GM04504 (cell line): ENCODE measurements around the gene VEPH1.

Experiments
- DNase-seq: peaks from one replicate; pipeline ENCODE4 v3.0.0-alpha.2; 2012; ENCODE audit warnings: low read depth

The VEPH1 gene

DNA sequence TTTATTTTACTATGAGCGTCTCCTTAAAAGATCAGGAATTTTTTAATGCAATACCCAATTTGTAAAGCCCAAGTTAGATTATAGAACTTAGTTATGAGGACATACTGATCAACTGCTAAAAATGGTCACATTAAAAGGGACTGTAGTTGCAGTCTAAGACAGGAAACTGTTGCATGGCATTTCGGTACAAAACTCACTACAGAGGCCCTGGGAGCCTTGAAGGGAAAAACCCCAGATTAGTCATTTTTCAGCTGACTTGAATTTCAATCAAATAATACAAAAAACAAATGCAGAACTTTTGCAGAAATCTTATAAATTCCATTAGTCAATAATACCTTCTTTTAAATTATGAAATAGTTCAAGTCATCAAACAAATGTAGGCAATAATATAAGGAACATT lies 73.5 kb downstream of the VEPH1 start:
- DNase-seq: no peak

DNA sequence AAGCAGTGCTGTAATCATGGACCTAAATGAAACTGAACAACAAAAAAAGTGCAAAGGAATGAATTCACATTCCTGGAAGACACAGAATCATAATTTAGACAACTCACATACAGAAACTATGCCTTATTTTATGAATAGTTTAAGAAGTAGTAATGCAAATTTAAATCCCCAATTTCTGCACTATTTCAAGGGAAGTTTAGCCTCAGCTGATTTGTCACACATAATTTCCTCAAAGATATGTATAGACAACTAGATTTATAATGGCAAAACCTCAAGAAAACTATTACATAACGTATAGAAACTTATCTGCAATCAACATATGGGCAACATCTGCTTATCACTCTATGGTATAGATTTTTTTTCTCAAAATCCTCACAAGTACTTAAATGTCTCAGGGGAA lies 74.4 kb downstream of the VEPH1 start:
- DNase-seq: no peak

DNA sequence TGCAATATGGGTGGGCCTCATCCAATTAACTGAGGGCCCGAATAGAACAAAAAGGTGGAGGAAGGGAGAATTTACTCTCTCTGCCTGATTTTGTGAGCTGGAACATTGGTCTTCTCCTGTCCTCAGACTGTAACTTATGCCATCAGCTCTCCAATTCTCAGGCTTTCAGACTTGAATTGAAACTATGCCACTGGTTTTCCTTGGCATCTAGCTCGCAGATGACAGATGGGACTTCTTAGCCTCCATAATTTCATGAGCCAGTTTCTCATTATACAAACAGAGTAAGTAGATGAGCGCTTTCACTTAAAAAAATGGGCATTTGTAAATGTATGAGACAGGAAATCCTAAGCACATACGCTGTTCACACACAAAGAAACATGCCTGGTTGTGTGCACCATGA lies 75.3 kb downstream of the VEPH1 start:
- no peak for DNase-seq

GRCh38 chr3:157423337-157423736 lies 79.9 kb downstream of the VEPH1 start:
- no peak for DNase-seq

GRCh38 chr3:157420606-157421130 lies 82.5 kb downstream of the VEPH1 start:
- DNase-seq: no peak

GRCh38 chr3:157418104-157418503 lies 85.1 kb downstream of the VEPH1 start:
- no peak for DNase-seq

DNA sequence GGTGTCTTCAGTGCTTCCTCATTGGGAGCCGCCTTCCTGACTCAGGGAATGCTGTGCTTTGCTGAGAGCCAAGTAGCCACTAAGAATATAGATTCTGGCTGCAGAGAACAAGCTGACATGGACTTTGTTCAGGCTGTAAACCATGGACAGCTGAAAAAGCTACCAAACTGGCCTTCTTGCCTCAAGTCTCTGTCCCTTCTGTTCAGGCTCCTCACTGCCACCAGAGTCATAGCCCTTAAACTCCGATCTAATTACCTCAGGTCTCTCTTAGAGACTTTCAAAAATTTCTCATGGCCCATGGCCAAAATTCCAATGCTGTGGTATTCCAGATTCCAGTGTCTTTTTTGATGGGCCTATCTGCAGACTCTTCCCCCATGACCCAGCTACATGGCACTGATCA lies 86.0 kb downstream of the VEPH1 start:
- no peak for DNase-seq

GRCh38 chr3:157416347-157417087 lies 86.7 kb downstream of the VEPH1 start:
- DNase-seq: no peak

GRCh38 chr3:157414861-157415260 lies 88.4 kb downstream of the VEPH1 start:
- DNase-seq: no peak

GRCh38 chr3:157412323-157412855 lies 90.8 kb downstream of the VEPH1 start:
- DNase-seq: no peak

GRCh38 chr3:157410945-157411344 lies 92.3 kb downstream of the VEPH1 start:
- DNase-seq: no peak

DNA sequence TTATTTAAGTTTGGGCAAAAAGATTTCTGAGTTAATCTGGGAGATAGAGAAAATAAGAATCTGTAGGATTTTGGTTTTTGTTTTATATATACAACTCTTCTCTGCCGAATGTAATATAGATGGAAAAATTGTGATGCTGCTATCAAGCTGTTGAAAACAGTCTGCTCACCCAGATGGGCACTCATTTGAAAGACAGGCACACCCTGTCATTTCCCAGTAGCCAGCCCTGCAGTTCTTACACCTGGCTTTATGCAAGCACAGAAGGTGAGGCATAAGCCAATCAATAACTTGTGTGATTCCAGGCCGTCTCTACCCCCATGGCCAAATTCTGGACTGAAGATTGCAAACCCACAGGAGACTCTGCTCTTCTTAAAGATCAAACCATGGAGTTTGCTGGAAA lies 93.7 kb downstream of the VEPH1 start:
- DNase-seq: no peak

- DNase-seq: no peak
Measured at GRCh38 chr3:157408499-157409149, 94.6 kb downstream of the VEPH1 start.

- DNase-seq: no peak
Measured at GRCh38 chr3:157407769-157408168, 95.4 kb downstream of the VEPH1 start.

DNA sequence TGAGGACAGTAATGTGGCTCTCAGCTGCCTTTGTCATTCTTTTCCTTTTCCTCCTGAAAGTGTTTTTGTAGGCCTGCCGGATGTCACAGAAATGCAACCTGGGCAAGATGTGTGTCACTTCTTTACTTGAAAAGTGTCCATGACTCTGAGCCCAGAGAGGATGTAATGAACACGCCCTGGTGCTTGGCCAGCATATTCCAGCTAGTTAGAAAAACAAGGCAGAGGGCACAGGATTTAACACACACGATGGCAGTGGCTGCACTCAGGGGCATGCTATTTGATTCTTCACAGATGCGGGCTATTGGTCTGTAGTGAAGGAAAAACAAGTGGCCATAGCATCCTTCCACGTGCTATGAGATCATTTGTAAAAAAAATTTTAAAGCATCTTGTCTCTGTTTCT lies 96.8 kb downstream of the VEPH1 start:
- DNase-seq: no peak

GRCh38 chr3:157405457-157405856 lies 97.8 kb downstream of the VEPH1 start:
- DNase-seq: no peak

DNA sequence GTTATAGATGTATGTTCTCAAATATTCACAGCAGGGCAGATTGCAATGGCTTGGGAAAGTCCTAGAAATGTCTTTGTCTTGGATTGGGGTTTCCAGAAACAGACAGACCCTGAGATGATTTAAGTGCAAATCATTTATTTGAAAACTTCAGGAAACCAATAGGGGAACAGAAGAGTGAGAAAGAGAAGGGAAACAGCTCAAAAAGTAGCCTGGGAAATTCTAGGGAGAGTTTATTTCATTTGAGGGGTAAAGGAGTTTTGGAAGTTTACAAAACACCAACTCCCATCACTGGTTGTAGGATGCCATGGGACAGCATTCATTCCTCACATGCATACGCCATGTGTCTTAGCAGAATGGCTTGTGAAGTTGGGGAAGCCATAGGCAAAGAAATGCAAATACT lies 98.8 kb downstream of the VEPH1 start:
- DNase-seq: no peak

- DNase-seq: no peak
Measured at GRCh38 chr3:157398598-157398997, 104.6 kb downstream of the VEPH1 start.

- no peak for DNase-seq
Measured at GRCh38 chr3:157394411-157394810, 108.8 kb downstream of the VEPH1 start.

DNA sequence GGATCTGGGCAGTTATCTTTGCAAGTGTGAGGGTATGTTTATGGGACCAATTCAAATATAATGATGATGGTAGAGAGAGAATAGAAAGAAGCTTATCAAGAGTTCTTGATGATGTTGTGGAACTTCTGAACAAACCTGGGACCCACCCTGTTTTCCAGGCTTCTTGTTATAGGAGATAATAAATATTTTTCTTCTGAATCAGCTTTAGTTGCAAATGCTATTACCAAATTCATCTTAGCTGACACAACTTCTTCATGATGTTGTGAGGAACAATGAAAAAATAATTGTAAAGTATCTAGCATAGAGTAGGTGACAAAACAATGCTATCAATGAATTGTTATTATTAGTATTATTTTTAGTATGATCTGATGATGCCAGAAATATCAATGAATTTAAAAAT lies 110.1 kb downstream of the VEPH1 start:
- DNase-seq: no peak

DNA sequence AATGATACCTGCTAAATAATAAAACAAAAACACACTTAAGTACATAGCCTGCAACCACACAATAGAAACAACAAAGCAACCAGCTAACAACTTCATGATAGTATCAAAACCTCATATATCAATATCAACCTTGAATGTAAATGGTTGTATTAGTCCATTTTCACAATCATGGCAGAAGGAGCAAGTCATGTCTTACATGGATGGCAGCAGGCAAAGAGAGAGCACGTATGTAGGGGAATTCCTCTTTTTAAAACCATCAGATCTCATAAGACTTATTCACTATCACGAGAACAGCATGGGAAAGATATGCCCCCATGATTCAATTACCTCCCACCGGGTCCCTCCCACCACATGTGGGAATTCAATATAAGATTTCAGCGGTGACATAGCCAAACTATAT lies 111.1 kb downstream of the VEPH1 start:
- DNase-seq: no peak

- no peak for DNase-seq
Measured at GRCh38 chr3:157390713-157391515, 112.3 kb downstream of the VEPH1 start.

DNA sequence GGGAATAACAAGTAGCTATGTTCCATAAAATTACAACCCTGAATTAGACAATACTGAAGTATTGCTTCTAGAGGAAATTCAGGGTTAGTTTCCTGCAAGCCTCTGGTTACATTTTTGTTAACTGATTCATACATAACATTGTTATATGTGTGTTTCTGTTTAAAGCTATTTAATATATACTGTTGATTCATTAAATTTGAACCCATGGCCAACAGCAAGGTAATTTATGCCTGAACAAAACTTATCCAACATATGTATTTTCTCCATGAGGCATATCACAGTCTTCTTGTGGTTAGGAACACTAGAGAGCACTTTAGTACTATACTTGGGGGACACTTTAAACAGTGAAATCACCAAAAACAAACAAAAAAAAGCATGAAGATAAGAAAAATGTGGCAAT lies 114.2 kb downstream of the VEPH1 start:
- no peak for DNase-seq
